Left ventricle myocardium inferior (tissue), 1 donor: ENCODE results near the gene GSE1. TPM values are rescaled to one million over a fixed set of nuclear protein-coding genes. Genes with fewer than 3 reads are reported as not detected.

Experiments
- DNase-seq: peaks from one replicate; pipeline ENCODE4 v3.0.0-alpha.2; 2020
- H3K27ac ChIP-seq: fragments of 200-600 bp; replicated peaks from 2 replicates; pipeline ENCODE4 v1.8.0; 2021
- H3K27me3 ChIP-seq: fragments of 200-600 bp; 2 replicates; pipeline ENCODE4 v1.8.0; 2021; ENCODE audit warnings: low read depth
- H3K36me3 ChIP-seq: fragments of 200-600 bp; 2 replicates; pipeline ENCODE4 v1.8.0; 2021
- H3K4me1 ChIP-seq: fragments of 200-600 bp; 2 replicates; pipeline ENCODE4 v1.8.0; 2021
- H3K4me3 ChIP-seq: fragments of 200-600 bp; 2 replicates; pipeline ENCODE4 v1.8.0; 2021; ENCODE audit warnings: mild to moderate bottlenecking, moderate library complexity
- H3K9me3 ChIP-seq: fragments of 200-600 bp; replicated peaks from 2 replicates; pipeline ENCODE4 v1.8.0; 2021
- CTCF ChIP-seq: fragments of 200-600 bp; IDR thresholded peaks from 2 replicates; pipeline ENCODE4 v1.8.0; 2021; ENCODE audit warnings: antibody characterized with exemption, mild to moderate bottlenecking, borderline replicate concordance
- intact Hi-C: fragments of 100-400 bp; cut with micrococcal nuclease; formaldehyde crosslinking; loops from one replicate; pipeline ENCODE4 v1.11.0; 2022
- total RNA-seq: library from RNA; stranded (reverse); fragmentation: NEBNext Ultra II Directional; extraction: Animal tissue kit (Norgen Biotek cat#: 25700); gene quantifications from one replicate; pipeline ENCODE4 v1.2.1, GENCODE V29; 2021
- donor health status: DM: no; HTN: yes; CAD: no; lungs with severe emphysema.

The GSE1 gene
- total RNA-seq, 1 donor from 2014 or later = 34.2 TPM

DNA sequence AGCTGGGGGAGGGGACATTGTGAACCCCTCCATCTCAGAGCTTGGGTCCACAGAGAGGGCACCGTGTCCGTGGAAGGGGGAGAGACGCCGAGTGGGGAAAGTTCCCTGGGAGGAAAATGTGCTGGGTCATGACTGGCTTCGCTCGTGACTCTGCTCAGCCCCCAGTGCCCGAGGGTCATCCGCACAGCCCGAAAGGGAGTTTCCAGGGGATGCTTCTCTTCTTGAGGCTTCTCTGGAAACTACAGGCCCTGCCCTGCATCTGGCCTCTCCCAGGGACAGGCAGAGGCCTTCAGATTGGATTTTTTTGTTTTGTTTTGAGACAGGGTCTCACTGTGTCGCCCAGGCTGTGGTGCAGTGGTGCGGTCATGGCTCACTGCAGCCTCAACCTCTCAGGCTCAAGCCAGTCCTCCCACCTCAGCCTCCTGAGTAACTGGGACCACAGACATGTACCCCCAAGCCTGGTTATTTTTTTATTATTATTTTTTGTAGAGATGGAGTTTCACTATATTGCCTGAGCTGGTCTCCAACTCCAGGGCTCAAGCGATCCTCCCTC lies 9.8 kb upstream of the GSE1 start:
- Histone ChIP-seq H3K36me3 (no peaks in the 10 kb centered on the region), H3K27me3 (no peaks in the 10 kb centered on the region), H3K4me1 (peaks cover 44% of the 10 kb centered on the region), H3K27ac (no peak overlapping the region), H3K4me3 (no peak overlapping the region), H3K9me3 (no peaks in the 10 kb centered on the region)
- intact Hi-C loops = no loop called here
- no peak for TF ChIP-seq CTCF
- DNase-seq = no peak

GRCh38 chr16:85604145-85604705 lies 8.9 kb upstream of the GSE1 start:
- intact Hi-C loops = no loop called here
- Histone ChIP-seq H3K36me3 (no peaks in the 10 kb centered on the region), H3K4me3 (no peak overlapping the region), H3K27me3 (no peaks in the 10 kb centered on the region), H3K9me3 (no peaks in the 10 kb centered on the region), H3K27ac (no peak overlapping the region), H3K4me1 (peaks cover 44% of the 10 kb centered on the region)
- TF ChIP-seq CTCF = no peak
- no peak for DNase-seq

DNA sequence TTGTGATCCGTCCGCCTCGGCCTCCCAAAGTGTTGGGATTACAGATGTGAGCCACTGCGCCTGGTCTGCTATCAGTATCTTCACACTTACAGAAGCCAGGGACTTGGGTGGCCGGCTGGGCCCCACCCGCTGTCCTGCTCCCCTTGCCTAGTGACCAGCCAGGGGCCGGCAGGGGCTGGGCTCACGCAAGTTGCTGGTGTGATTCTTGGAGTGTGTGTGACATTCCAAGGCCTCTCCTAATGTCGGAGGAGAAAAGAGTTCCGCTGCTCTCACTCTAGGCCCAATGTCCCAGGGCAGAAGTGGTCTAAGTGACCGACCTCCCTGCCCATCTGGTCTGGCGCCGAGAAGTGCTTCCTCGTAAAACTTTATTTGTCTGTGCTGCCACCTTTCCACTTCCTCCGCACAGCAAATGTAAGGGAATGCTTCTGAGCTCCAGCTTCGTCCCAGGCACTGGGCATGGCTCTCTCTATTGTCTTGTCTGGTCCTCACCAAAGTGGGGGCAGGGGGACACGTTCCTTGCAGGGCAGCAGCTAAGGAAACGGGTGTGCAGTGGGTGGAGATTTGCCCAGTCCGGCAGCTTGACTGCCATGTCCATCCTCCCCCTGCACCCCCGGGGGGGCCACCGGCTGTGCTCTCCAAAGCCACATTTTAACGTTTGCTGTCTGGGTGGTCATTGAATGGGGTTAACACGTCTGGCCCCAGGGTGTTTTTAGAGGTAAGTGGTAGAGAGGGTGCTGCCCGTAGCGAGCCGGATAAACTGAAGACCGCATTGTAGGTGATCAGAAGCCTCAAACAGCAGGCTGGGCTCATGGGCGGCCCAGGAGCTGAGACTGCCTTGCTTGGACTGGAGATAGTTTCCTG lies 7.8 kb upstream of the GSE1 start:
- Histone ChIP-seq H3K4me3 (no peak overlapping the region), H3K9me3 (no peaks in the 10 kb centered on the region), H3K4me1 (peaks cover 41% of the 10 kb centered on the region), H3K27me3 (no peaks in the 10 kb centered on the region), H3K36me3 (no peaks in the 10 kb centered on the region), H3K27ac (no peak overlapping the region)
- no peak for TF ChIP-seq CTCF
- intact Hi-C loops = no loop called here
- no peak for DNase-seq

DNA sequence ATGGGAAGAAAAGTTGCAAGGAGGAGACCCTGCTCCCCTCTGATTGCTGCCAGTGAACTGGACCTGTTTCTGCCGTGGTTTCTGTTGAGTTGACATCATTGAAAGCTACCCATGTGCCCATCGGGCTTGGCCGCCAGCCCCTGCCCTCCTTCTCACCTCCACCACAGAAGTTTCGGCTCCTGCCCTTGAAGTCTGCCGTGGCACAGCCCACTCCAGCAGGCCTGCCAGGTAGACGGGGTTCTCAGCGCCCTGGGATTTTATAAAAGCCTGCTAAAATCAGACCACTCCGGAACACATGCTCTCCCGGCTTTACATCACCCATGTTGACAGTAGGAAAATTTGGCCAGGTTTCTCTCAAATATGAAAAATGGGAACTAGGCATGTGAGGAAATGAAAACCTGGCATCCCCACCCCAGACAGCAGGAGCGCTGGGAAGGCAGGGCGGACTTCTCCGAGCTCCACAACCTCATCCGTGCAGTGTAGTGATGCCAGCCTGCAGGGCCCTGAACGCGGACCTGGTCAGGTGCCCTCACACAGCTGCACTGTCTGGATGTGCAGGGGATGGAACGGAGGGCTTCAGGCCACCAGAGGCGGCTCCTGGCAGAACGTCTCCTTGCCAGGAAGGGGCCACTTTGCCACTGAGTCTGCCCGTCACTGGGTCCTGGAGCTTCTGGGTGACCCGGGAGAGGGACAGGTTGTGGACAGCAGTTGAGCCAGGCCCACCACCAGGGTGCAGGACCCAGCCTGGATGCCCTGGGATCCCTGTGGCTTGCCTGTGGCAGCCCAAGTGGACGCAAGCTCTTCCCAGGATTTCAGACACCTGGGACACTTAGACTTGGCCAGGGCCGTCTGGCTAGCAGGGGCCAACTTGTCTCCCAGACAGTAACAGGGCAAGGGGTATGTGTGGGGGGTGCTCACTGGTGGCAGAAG lies 6.9 kb upstream of the GSE1 start:
- DNase-seq = no peak
- Histone ChIP-seq H3K4me3 (no peak overlapping the region), H3K27ac (no peak overlapping the region), H3K9me3 (no peaks in the 10 kb centered on the region), H3K27me3 (no peaks in the 10 kb centered on the region), H3K4me1 (peaks cover 49% of the 10 kb centered on the region), H3K36me3 (no peaks in the 10 kb centered on the region)
- intact Hi-C loops = no loop called here
- TF ChIP-seq CTCF = no peak

GRCh38 chr16:85606904-85607303 lies 6.2 kb upstream of the GSE1 start:
- intact Hi-C loops = no loop called here
- H3K4me3 ChIP-seq = no peak overlapping the region
- peaks cover 48% of the 10 kb centered on the region for H3K4me1 ChIP-seq

More at GRCh38 chr16:85606904-85607303, 6.2 kb upstream of the GSE1 start:
- no peaks in the 10 kb centered on the region for H3K36me3 ChIP-seq
- no peaks in the 10 kb centered on the region for H3K9me3 ChIP-seq
- no peaks in the 10 kb centered on the region for H3K27me3 ChIP-seq
- DNase-seq = no peak
- no peak overlapping the region for H3K27ac ChIP-seq
- TF ChIP-seq CTCF = no peak
